Astrocyte (in vitro differentiated cells and primary cell): ENCODE measurements around the gene CHFR. TPM values are rescaled to one million over a fixed set of nuclear protein-coding genes. Genes with fewer than 3 reads are reported as not detected.

Experiments used
- DNase-seq: peaks from one replicate; pipeline ENCODE4 v3.0.0-alpha.2; 2010; ENCODE audit warnings: low read depth
- FAIRE-seq: peaks from 2 replicates; lab custom pipeline; 2011; peaks lifted over from hg19 to GRCh38; lab: Jason Lieb, UNC
- H2AFZ ChIP-seq: 2 replicates; pipeline ENCODE4 v1.6.0; 2012; ENCODE audit warnings: low read depth, low read length, inconsistent platforms
- H3K27ac ChIP-seq: 2 replicates; pipeline ENCODE4 v1.5.1; 2011; ENCODE audit warnings: low read depth, low read length, inconsistent platforms
- H3K27me3 ChIP-seq: 2 replicates; pipeline ENCODE4 v1.6.0; 2011; ENCODE audit warnings: low read length, inconsistent platforms; ENCODE audit not compliant: insufficient read depth
- H3K36me3 ChIP-seq: 2 replicates; pipeline ENCODE4 v1.5.1; 2011; ENCODE audit warnings: low read length, inconsistent platforms; ENCODE audit not compliant: insufficient read depth
- H3K4me1 ChIP-seq: 2 replicates; pipeline ENCODE4 v1.5.1; 2011; ENCODE audit warnings: low read length, inconsistent platforms; ENCODE audit not compliant: insufficient read depth
- H3K4me2 ChIP-seq: 2 replicates; pipeline ENCODE4 v1.6.0; 2012; ENCODE audit warnings: low read length, inconsistent platforms
- H3K4me3 ChIP-seq: 2 replicates; pipeline ENCODE4 v1.5.1; 2011; ENCODE audit warnings: low read depth, mild to moderate bottlenecking, low read length, inconsistent platforms; ENCODE audit not compliant: insufficient read depth
- H3K79me2 ChIP-seq: 2 replicates; pipeline ENCODE4 v1.6.0; 2012; ENCODE audit warnings: mild to moderate bottlenecking, low read length, inconsistent platforms; ENCODE audit not compliant: insufficient read depth
- H3K9ac ChIP-seq: 2 replicates; pipeline ENCODE4 v1.6.0; 2012; ENCODE audit warnings: mild to moderate bottlenecking, low read length, inconsistent platforms
- H3K9me3 ChIP-seq: 2 replicates; pipeline ENCODE4 v1.5.1; 2012; ENCODE audit warnings: low read depth, mild to moderate bottlenecking, low read length, inconsistent platforms; ENCODE audit not compliant: insufficient read depth
- H4K20me1 ChIP-seq: 2 replicates; pipeline ENCODE4 v1.6.0; 2012; ENCODE audit warnings: low read length, inconsistent platforms; ENCODE audit not compliant: insufficient read depth
- H3K27ac Mint-ChIP-seq: one replicate; pipeline ENCODE4 v1.8.0; 2021; ENCODE audit warnings: mild to moderate bottlenecking, mixed read lengths; ENCODE audit not compliant: unreplicated experiment
- H3K27me3 Mint-ChIP-seq: one replicate; pipeline ENCODE4 v1.8.0; 2021; ENCODE audit warnings: low read depth, mixed read lengths; ENCODE audit not compliant: unreplicated experiment
- H3K36me3 Mint-ChIP-seq: one replicate; pipeline ENCODE4 v1.8.0; 2021; ENCODE audit warnings: low read depth, mixed read lengths; ENCODE audit not compliant: unreplicated experiment
- H3K4me1 Mint-ChIP-seq: one replicate; pipeline ENCODE4 v1.8.0; 2021; ENCODE audit warnings: low read depth, mixed read lengths; ENCODE audit not compliant: unreplicated experiment
- H3K4me3 Mint-ChIP-seq: one replicate; pipeline ENCODE4 v1.8.0; 2021; ENCODE audit warnings: mild to moderate bottlenecking, moderate library complexity, mixed read lengths; ENCODE audit not compliant: unreplicated experiment
- H3K9me3 Mint-ChIP-seq: one replicate; pipeline ENCODE4 v1.8.0; 2021; ENCODE audit warnings: mild to moderate bottlenecking, mixed read lengths; ENCODE audit not compliant: unreplicated experiment
- CTCF ChIP-seq: IDR thresholded peaks from 2 replicates; pipeline ENCODE4 v1.5.1; 2011; ENCODE audit warnings: low read depth, mild to moderate bottlenecking, inconsistent platforms, low read length, moderate library complexity; ENCODE audit not compliant: insufficient read depth
- EZH2 ChIP-seq: IDR thresholded peaks from 2 replicates; pipeline ENCODE4 v1.6.1; 2012; ENCODE audit warnings: mild to moderate bottlenecking, low read length, inconsistent platforms; ENCODE audit not compliant: insufficient read depth
- total RNA-seq: library from RNA; stranded (reverse); gene quantifications from 2 replicates; pipeline ENCODE4 v1.2.1, GENCODE V29; 2021

The CHFR gene
- total RNA-seq, 1 donor from 2014 or later, result 66.6 TPM

DNA sequence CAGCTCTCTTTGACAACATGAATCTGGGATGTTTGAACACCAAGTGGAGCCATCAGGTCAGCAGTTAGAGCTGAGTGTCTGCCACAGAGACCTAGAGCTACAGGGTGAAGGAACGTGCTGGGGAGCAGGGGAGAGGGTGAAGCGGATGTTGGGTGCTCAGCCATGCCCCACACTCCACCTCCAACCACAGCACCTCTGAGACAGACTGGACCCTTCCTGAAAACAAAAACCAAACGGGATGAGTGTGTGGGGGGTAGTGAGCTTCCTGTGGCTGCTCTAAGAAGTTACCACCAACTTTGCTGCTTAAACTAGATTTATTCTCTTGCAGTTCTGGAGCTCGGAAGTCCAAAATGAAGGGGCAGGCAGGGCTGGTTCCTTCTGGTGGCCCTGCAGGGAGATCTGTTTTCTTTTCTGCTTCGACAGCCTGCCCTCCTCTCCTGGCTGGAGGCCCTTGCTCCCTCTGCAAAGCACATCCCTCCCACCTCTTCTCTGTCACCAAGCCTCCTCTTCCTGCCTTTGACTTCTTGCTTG is 53.2 kb downstream of the CHFR start:
- Histone ChIP-seq H3K27ac (no peak overlapping the region), H3K4me1 (peaks cover 3% of the 10 kb centered on the region), H3K9ac (no peak overlapping the region), H3K4me3 (no peak overlapping the region), H3K27me3 (no peaks in the 10 kb centered on the region), H3K79me2 (peaks cover 3% of the 10 kb centered on the region), H3K9me3 (no peaks in the 10 kb centered on the region), H3K4me2 (no peak overlapping the region), H2AFZ (no peak overlapping the region), H3K36me3 (no peaks in the 10 kb centered on the region), H4K20me1 (peaks cover 9% of the 10 kb centered on the region)
- FAIRE-seq (no peak), DNase-seq (no peak)
- Mint-ChIP-seq H3K4me1 (no peaks in the 10 kb centered on the region), H3K27me3 (no peaks in the 10 kb centered on the region), H3K9me3 (no peaks in the 10 kb centered on the region), H3K4me3 (no peak overlapping the region), H3K36me3 (peaks cover 35% of the 10 kb centered on the region), H3K27ac (no peak overlapping the region)
- TF ChIP-seq EZH2, result no peak
- TF ChIP-seq CTCF, result no peak

DNA sequence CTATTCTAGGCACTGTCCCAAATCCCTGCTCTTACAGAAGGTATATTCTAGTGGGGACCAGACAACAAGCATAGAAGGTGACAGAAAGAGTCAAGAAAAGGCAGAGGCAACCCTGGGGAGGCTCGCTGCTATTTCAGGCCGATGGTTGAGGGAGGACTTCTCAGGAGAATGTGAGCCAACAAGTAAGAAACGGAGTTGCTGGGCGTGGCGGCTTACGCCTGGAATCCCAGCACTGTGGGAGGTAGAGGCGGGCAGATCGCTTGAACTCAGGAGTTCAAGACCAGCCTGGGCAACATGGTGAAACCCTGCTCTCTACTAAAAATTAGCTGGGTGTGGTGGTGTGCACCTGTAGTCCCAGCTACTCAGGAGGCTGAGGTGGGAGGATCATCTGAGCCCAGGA is 54.1 kb downstream of the CHFR start:
- Mint-ChIP-seq H3K27ac (no peak overlapping the region), H3K36me3 (peaks cover 29% of the 10 kb centered on the region), H3K27me3 (no peaks in the 10 kb centered on the region)

More for the DNA sequence above, 54.1 kb downstream of the CHFR start:
- Histone ChIP-seq H3K4me1 (peaks cover 4% of the 10 kb centered on the region), H2AFZ (no peak overlapping the region), H3K79me2 (peaks cover 4% of the 10 kb centered on the region), H3K4me3 (no peak overlapping the region), H3K4me2 (no peak overlapping the region), H3K36me3 (no peaks in the 10 kb centered on the region), H3K9ac (no peak overlapping the region), H3K27ac (no peak overlapping the region), H3K27me3 (no peaks in the 10 kb centered on the region), H4K20me1 (peaks cover 6% of the 10 kb centered on the region), H3K9me3 (no peaks in the 10 kb centered on the region)
- Mint-ChIP-seq H3K4me3 (no peak overlapping the region), H3K4me1 (no peaks in the 10 kb centered on the region), H3K9me3 (no peaks in the 10 kb centered on the region)
- DNase-seq (no peak), FAIRE-seq (no peak)
- TF ChIP-seq EZH2 (no peak), CTCF (no peak)
